HepG2 (cell line): ENCODE measurements around the gene CHD9. TPM values are rescaled to one million over a fixed set of nuclear protein-coding genes. Genes with fewer than 3 reads are reported as not detected.

Experiments used
- FLYWCH1 ChIP-seq: sonication (generic); formaldehyde crosslinking; IDR thresholded peaks from 2 replicates; pipeline ENCODE4 v1.8.1; 2023; ENCODE audit warnings: mild to moderate bottlenecking, missing genetic modification reagents
- HOXA5 ChIP-seq: sonication (generic); formaldehyde crosslinking; IDR thresholded peaks from 2 replicates; pipeline ENCODE4 v1.4.0; 2020; ENCODE audit warnings: missing genetic modification reagents
- KDM6A ChIP-seq: IDR thresholded peaks from 2 replicates; pipeline ENCODE4 v1.6.1; 2016; ENCODE audit warnings: low read depth
- LRRFIP1 ChIP-seq: sonication (generic); formaldehyde crosslinking; conservative IDR thresholded peaks from 2 replicates; pipeline ENCODE4 v1.4.0; 2020; ENCODE audit warnings: missing genetic modification reagents
- NR2F1 ChIP-seq, 2 experiments: fragments of 450-650 bp in 1 of 2; formaldehyde crosslinking in 1 of 2; IDR thresholded peaks; 2 replicates each; pipeline versions ENCODE4 v1.5.0 to v1.6.1; 2016 to 2020; ENCODE audit warnings: mild to moderate bottlenecking in 1 of 2, missing compliant biosample characterization in 1 of 2, missing genetic modification reagents in 1 of 2, moderate library complexity in 1 of 2
- TFDP1 ChIP-seq: IDR thresholded peaks from 2 replicates; pipeline ENCODE4 v1.6.1; 2016; ENCODE audit warnings: missing compliant biosample characterization, missing genetic modification reagents, borderline replicate concordance
- THAP11 ChIP-seq: IDR thresholded peaks from 2 replicates; pipeline ENCODE4 v1.6.1; 2016; ENCODE audit warnings: missing biosample characterization, missing genetic modification reagents
- TP53 ChIP-seq: sonication (generic); formaldehyde crosslinking; conservative IDR thresholded peaks from 2 replicates; pipeline ENCODE4 v1.4.0; 2020; ENCODE audit warnings: missing genetic modification reagents
- ZBTB39 ChIP-seq: sonication (generic); formaldehyde crosslinking; IDR thresholded peaks from 2 replicates; pipeline ENCODE4 v1.5.0; 2020; ENCODE audit warnings: missing genetic modification reagents
- ZNF138 ChIP-seq: sonication (generic); formaldehyde crosslinking; IDR thresholded peaks from 2 replicates; pipeline ENCODE4 v1.5.0; 2020; ENCODE audit warnings: mild to moderate bottlenecking, low read depth, missing genetic modification reagents
- ZNF773 ChIP-seq: sonication (generic); formaldehyde crosslinking; IDR thresholded peaks from 2 replicates; pipeline ENCODE4 v1.4.0; 2020; ENCODE audit warnings: missing genetic modification reagents, borderline replicate concordance
- ZNF788 ChIP-seq: sonication (generic); formaldehyde crosslinking; IDR thresholded peaks from 2 replicates; pipeline ENCODE4 v1.5.0; 2020; ENCODE audit warnings: mild to moderate bottlenecking, missing genetic modification reagents, borderline replicate concordance
- ZNF891 ChIP-seq: sonication (generic); formaldehyde crosslinking; IDR thresholded peaks from 2 replicates; pipeline ENCODE4 v1.5.0; 2020; ENCODE audit warnings: mild to moderate bottlenecking, missing genetic modification reagents
- ZSCAN12 ChIP-seq: sonication (generic); formaldehyde crosslinking; IDR thresholded peaks from 2 replicates; pipeline ENCODE4 v1.9.0; 2021; ENCODE audit warnings: mild to moderate bottlenecking, missing genetic modification reagents
- polyA plus RNA-seq, 8 experiments: library from polyadenylated mRNA; depleted of rRNA in 3 of 8; stranded (reverse) in 7 of 8; unstranded in 1 of 8; fragments of >200 nt; fragmentation: Illumina TruSeq in 4 of 8; extraction: Trizol in 4 of 8; gene quantifications; 2 replicates each; pipeline versions ENCODE4 v1.2.1 to v1.2.3, GENCODE V29; 2011 to 2016; ENCODE audit warnings: low read depth in 4 of 8, missing spikeins in 1 of 8, mixed read lengths in 1 of 8; ENCODE audit not compliant: insufficient read depth in 1 of 8
- total RNA-seq, 5 experiments: library from RNA; depleted of rRNA; stranded (reverse); fragments of >200 nt; fragmentation: Illumina TruSeq; extraction: Trizol; gene quantifications; 2 replicates each; pipeline ENCODE4 v1.2.3, GENCODE V29; 2016; ENCODE audit warnings: low read depth in 1 of 5
- TF ChIP-seq, protein P1 (sequence below): sonication (generic); formaldehyde crosslinking; IDR thresholded peaks from 2 replicates; pipeline ENCODE4 v1.5.0; 2020; ENCODE audit warnings: mild to moderate bottlenecking, missing genetic modification reagents
- TF ChIP-seq, protein P2 (sequence below): sonication (generic); formaldehyde crosslinking; IDR thresholded peaks from 2 replicates; pipeline ENCODE4 v1.4.0; 2020; ENCODE audit warnings: missing genetic modification reagents
- TF ChIP-seq, protein P3 (sequence below): sonication (generic); formaldehyde crosslinking; IDR thresholded peaks from 2 replicates; pipeline ENCODE4 v1.8.0; 2022; ENCODE audit warnings: missing genetic modification reagents, mild to moderate bottlenecking, borderline replicate concordance
- TF ChIP-seq, protein P4 (sequence below): sonication (generic); formaldehyde crosslinking; IDR thresholded peaks from 2 replicates; pipeline ENCODE4 v1.8.0; 2022; ENCODE audit warnings: mild to moderate bottlenecking, missing genetic modification reagents, borderline replicate concordance

The CHD9 gene
- total and polyA plus RNA-seq, 2 of the 13 experiments (the other 11 are each of a cell fraction or from before 2014, with no cell fraction given) = 23.4 to 27.7 TPM

DNA sequence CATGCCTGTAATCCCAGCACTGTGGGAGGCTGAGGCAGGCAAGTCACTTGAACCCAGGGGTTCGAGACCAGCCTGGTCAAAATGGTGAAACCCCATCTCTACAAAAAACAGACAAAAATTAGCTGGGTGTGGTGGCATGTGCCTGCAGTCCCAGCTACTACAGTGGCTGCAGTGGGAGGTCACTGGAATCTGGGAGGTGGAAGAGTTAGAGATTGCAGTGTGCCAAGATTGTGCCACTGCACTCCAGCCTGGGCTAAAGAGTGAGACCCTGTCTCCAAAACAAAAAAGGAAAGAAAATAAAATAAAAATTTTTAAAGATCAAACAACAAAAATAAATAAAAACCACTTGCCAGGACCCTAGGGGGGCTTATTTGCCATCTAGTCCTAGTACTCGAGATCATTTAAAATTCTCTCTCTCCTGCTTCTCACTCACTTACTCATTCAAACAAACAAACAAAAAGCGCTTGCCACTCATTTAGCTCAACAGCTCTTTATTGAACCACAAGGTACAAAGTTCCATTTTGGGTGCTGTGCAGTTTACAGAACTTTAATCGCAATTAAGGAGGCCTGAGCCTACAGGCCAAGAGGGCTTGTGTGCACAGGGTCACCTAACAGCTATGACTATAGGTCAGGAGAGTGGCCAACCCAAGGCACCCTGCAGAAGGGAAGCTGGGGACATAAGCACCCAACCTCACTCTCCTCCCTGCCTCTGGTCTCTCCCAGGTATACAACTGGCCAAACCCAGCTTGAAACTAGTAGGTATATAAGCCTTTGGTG lies 6.5 kb upstream of the CHD9 start (continued):
- TF ChIP-seq LRRFIP1 (CRISPR knock-in tag) (no peak), HOXA5 (CRISPR knock-in tag) (no peak), ZBTB39 (CRISPR knock-in tag) (no peak), NR2F1 (CRISPR knock-in tag; IDR thresholded peaks at IDR 0.05) (peak; percentile 72 to 95), ZNF138 (CRISPR knock-in tag) (no peak), TFDP1 (no peak), ZNF891 (CRISPR knock-in tag) (no peak), THAP11 (CRISPR knock-in tag) (peak; percentile 64; the same call in 1 of the 2 replicates), ZNF788 (CRISPR knock-in tag) (no peak), ZNF773 (CRISPR knock-in tag) (no peak), TP53 (CRISPR knock-in tag) (no peak), KDM6A (CRISPR knock-in tag) (peak; percentile 82), ZSCAN12 (CRISPR knock-in tag) (no peak), FLYWCH1 (CRISPR knock-in tag) (no peak)
- TF ChIP-seq, protein P1, sequence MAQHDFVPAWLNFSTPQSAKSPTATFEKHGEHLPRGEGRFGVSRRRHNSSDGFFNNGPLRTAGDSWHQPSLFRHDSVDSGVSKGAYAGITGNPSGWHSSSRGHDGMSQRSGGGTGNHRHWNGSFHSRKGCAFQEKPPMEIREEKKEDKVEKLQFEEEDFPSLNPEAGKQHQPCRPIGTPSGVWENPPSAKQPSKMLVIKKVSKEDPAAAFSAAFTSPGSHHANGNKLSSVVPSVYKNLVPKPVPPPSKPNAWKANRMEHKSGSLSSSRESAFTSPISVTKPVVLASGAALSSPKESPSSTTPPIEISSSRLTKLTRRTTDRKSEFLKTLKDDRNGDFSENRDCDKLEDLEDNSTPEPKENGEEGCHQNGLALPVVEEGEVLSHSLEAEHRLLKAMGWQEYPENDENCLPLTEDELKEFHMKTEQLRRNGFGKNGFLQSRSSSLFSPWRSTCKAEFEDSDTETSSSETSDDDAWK (CRISPR knock-in tag) = no peak
- TF ChIP-seq, protein P2, sequence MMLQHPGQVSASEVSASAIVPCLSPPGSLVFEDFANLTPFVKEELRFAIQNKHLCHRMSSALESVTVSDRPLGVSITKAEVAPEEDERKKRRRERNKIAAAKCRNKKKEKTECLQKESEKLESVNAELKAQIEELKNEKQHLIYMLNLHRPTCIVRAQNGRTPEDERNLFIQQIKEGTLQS = no peak
- TF ChIP-seq, protein P3, sequence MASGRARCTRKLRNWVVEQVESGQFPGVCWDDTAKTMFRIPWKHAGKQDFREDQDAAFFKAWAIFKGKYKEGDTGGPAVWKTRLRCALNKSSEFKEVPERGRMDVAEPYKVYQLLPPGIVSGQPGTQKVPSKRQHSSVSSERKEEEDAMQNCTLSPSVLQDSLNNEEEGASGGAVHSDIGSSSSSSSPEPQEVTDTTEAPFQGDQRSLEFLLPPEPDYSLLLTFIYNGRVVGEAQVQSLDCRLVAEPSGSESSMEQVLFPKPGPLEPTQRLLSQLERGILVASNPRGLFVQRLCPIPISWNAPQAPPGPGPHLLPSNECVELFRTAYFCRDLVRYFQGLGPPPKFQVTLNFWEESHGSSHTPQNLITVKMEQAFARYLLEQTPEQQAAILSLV (CRISPR knock-in tag) = no peak
- TF ChIP-seq, protein P4, sequence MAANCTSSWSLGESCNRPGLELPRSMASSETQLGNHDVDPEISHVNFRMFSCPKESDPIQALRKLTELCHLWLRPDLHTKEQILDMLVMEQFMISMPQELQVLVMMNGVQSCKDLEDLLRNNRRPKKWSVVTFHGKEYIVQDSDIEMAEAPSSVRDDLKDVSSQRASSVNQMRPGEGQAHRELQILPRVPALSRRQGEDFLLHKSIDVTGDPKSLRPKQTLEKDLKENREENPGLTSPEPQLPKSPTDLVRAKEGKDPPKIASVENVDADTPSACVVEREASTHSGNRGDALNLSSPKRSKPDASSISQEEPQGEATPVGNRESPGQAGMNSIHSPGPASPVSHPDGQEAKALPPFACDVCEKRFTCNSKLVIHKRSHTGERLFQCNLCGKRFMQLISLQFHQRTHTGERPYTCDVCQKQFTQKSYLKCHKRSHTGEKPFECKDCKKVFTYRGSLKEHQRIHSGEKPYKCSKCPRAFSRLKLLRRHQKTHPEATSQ = no peak
